Astrocyte (in vitro differentiated cells and primary cell): Measurements from ENCODE around the gene SNX5. TPM values are rescaled to one million over a fixed set of nuclear protein-coding genes. Genes with fewer than 3 reads are reported as not detected.

ENCODE experiments used
- DNase-seq: peaks from one replicate; pipeline ENCODE4 v3.0.0-alpha.2; 2010; ENCODE audit warnings: low read depth
- FAIRE-seq: peaks from 2 replicates; lab custom pipeline; 2011; peaks lifted over from hg19 to GRCh38; lab: Jason Lieb, UNC
- H2AFZ ChIP-seq: 2 replicates; pipeline ENCODE4 v1.6.0; 2012; ENCODE audit warnings: low read depth, low read length, inconsistent platforms
- H3K27ac ChIP-seq: 2 replicates; pipeline ENCODE4 v1.5.1; 2011; ENCODE audit warnings: low read depth, low read length, inconsistent platforms
- H3K27me3 ChIP-seq: 2 replicates; pipeline ENCODE4 v1.6.0; 2011; ENCODE audit warnings: low read length, inconsistent platforms; ENCODE audit not compliant: insufficient read depth
- H3K36me3 ChIP-seq: 2 replicates; pipeline ENCODE4 v1.5.1; 2011; ENCODE audit warnings: low read length, inconsistent platforms; ENCODE audit not compliant: insufficient read depth
- H3K4me1 ChIP-seq: 2 replicates; pipeline ENCODE4 v1.5.1; 2011; ENCODE audit warnings: low read length, inconsistent platforms; ENCODE audit not compliant: insufficient read depth
- H3K4me2 ChIP-seq: 2 replicates; pipeline ENCODE4 v1.6.0; 2012; ENCODE audit warnings: low read length, inconsistent platforms
- H3K4me3 ChIP-seq: 2 replicates; pipeline ENCODE4 v1.5.1; 2011; ENCODE audit warnings: low read depth, mild to moderate bottlenecking, low read length, inconsistent platforms; ENCODE audit not compliant: insufficient read depth
- H3K79me2 ChIP-seq: 2 replicates; pipeline ENCODE4 v1.6.0; 2012; ENCODE audit warnings: mild to moderate bottlenecking, low read length, inconsistent platforms; ENCODE audit not compliant: insufficient read depth
- H3K9ac ChIP-seq: 2 replicates; pipeline ENCODE4 v1.6.0; 2012; ENCODE audit warnings: mild to moderate bottlenecking, low read length, inconsistent platforms
- H3K9me3 ChIP-seq: 2 replicates; pipeline ENCODE4 v1.5.1; 2012; ENCODE audit warnings: low read depth, mild to moderate bottlenecking, low read length, inconsistent platforms; ENCODE audit not compliant: insufficient read depth
- H4K20me1 ChIP-seq: 2 replicates; pipeline ENCODE4 v1.6.0; 2012; ENCODE audit warnings: low read length, inconsistent platforms; ENCODE audit not compliant: insufficient read depth
- H3K27ac Mint-ChIP-seq: one replicate; pipeline ENCODE4 v1.8.0; 2021; ENCODE audit warnings: mild to moderate bottlenecking, mixed read lengths; ENCODE audit not compliant: unreplicated experiment
- H3K27me3 Mint-ChIP-seq: one replicate; pipeline ENCODE4 v1.8.0; 2021; ENCODE audit warnings: low read depth, mixed read lengths; ENCODE audit not compliant: unreplicated experiment
- H3K36me3 Mint-ChIP-seq: one replicate; pipeline ENCODE4 v1.8.0; 2021; ENCODE audit warnings: low read depth, mixed read lengths; ENCODE audit not compliant: unreplicated experiment
- H3K4me1 Mint-ChIP-seq: one replicate; pipeline ENCODE4 v1.8.0; 2021; ENCODE audit warnings: low read depth, mixed read lengths; ENCODE audit not compliant: unreplicated experiment
- H3K4me3 Mint-ChIP-seq: one replicate; pipeline ENCODE4 v1.8.0; 2021; ENCODE audit warnings: mild to moderate bottlenecking, moderate library complexity, mixed read lengths; ENCODE audit not compliant: unreplicated experiment
- H3K9me3 Mint-ChIP-seq: one replicate; pipeline ENCODE4 v1.8.0; 2021; ENCODE audit warnings: mild to moderate bottlenecking, mixed read lengths; ENCODE audit not compliant: unreplicated experiment
- CTCF ChIP-seq: IDR thresholded peaks from 2 replicates; pipeline ENCODE4 v1.5.1; 2011; ENCODE audit warnings: low read depth, mild to moderate bottlenecking, inconsistent platforms, low read length, moderate library complexity; ENCODE audit not compliant: insufficient read depth
- EZH2 ChIP-seq: IDR thresholded peaks from 2 replicates; pipeline ENCODE4 v1.6.1; 2012; ENCODE audit warnings: mild to moderate bottlenecking, low read length, inconsistent platforms; ENCODE audit not compliant: insufficient read depth
- total RNA-seq: library from RNA; stranded (reverse); gene quantifications from 2 replicates; pipeline ENCODE4 v1.2.1, GENCODE V29; 2021

SNX5 gene
- total RNA-seq, 1 donor from 2014 or later, result 95.1 TPM

- Mint-ChIP-seq H3K4me1 (peaks cover 55% of the 10 kb centered on the region), H3K9me3 (no peaks in the 10 kb centered on the region), H3K27ac (peak overlapping the region; percentile 64), H3K36me3 (peaks cover 12% of the 10 kb centered on the region), H3K27me3 (no peaks in the 10 kb centered on the region), H3K4me3 (peak overlapping the region; percentile 48)
- FAIRE-seq (no peak), DNase-seq (no peak)
- Histone ChIP-seq H2AFZ (no peak overlapping the region), H3K4me1 (peaks cover 62% of the 10 kb centered on the region), H3K27me3 (no peaks in the 10 kb centered on the region), H3K9me3 (no peaks in the 10 kb centered on the region), H3K4me3 (no peak overlapping the region), H3K4me2 (peak overlapping the region; percentile 95), H3K79me2 (peaks cover 100% of the 10 kb centered on the region), H3K9ac (no peak overlapping the region), H3K27ac (peak overlapping the region; percentile 12), H4K20me1 (peaks cover 97% of the 10 kb centered on the region), H3K36me3 (peaks cover 6% of the 10 kb centered on the region)
- TF ChIP-seq CTCF (no peak), EZH2 (no peak)
These were observed 5.3 kb downstream of the SNX5 start for GRCh38 chr20:17963114-17963897.

GRCh38 chr20:17961587-17961940 lies 7.0 kb downstream of the SNX5 start:
- Histone ChIP-seq H3K4me3 (no peak overlapping the region), H4K20me1 (peaks cover 98% of the 10 kb centered on the region), H3K27ac (no peak overlapping the region), H3K9me3 (no peaks in the 10 kb centered on the region), H3K27me3 (no peaks in the 10 kb centered on the region), H3K36me3 (peaks cover 9% of the 10 kb centered on the region), H3K9ac (peak overlapping the region; percentile 17), H2AFZ (no peak overlapping the region), H3K4me2 (peak overlapping the region; percentile 46), H3K79me2 (peaks cover 100% of the 10 kb centered on the region), H3K4me1 (peaks cover 66% of the 10 kb centered on the region)
- no peak overlapping the region for H3K27ac Mint-ChIP-seq
- FAIRE-seq, result no peak
- no peaks in the 10 kb centered on the region for H3K9me3 Mint-ChIP-seq
- peaks cover 9% of the 10 kb centered on the region for H3K36me3 Mint-ChIP-seq
- TF ChIP-seq EZH2 (no peak), CTCF (no peak)
- H3K27me3 Mint-ChIP-seq, result no peaks in the 10 kb centered on the region
- DNase-seq, result no peak
- H3K4me3 Mint-ChIP-seq, result no peak overlapping the region
- peaks cover 63% of the 10 kb centered on the region for H3K4me1 Mint-ChIP-seq
